HL-60 (cell line): Measurements from ENCODE around the gene SLC9B1.

Experiments
- GABPA ChIP-seq: IDR thresholded peaks from 2 replicates; pipeline ENCODE4 v1.6.1; 2012; ENCODE audit warnings: low read depth
- POLR2AphosphoS5 ChIP-seq: IDR thresholded peaks from 2 replicates; pipeline ENCODE4 v1.6.1; 2012; ENCODE audit warnings: low read depth
- REST ChIP-seq: IDR thresholded peaks from 2 replicates; pipeline ENCODE4 v1.6.1; 2012; ENCODE audit warnings: low read depth; ENCODE audit not compliant: insufficient replicate concordance
- SPI1 ChIP-seq: IDR thresholded peaks from 2 replicates; pipeline ENCODE4 v1.6.1; 2012; ENCODE audit warnings: low read depth, mild to moderate bottlenecking, borderline replicate concordance
- TF ChIP-seq, protein P1 (sequence below): IDR thresholded peaks from one replicate; pipeline ENCODE4 v1.5.1; 2011; ENCODE audit warnings: low read length, control low read depth, inconsistent platforms; ENCODE audit not compliant: insufficient read depth

GRCh38 chr4:103019308-103020124 lies at the start of gene SLC9B1:
- TF ChIP-seq, protein P1, sequence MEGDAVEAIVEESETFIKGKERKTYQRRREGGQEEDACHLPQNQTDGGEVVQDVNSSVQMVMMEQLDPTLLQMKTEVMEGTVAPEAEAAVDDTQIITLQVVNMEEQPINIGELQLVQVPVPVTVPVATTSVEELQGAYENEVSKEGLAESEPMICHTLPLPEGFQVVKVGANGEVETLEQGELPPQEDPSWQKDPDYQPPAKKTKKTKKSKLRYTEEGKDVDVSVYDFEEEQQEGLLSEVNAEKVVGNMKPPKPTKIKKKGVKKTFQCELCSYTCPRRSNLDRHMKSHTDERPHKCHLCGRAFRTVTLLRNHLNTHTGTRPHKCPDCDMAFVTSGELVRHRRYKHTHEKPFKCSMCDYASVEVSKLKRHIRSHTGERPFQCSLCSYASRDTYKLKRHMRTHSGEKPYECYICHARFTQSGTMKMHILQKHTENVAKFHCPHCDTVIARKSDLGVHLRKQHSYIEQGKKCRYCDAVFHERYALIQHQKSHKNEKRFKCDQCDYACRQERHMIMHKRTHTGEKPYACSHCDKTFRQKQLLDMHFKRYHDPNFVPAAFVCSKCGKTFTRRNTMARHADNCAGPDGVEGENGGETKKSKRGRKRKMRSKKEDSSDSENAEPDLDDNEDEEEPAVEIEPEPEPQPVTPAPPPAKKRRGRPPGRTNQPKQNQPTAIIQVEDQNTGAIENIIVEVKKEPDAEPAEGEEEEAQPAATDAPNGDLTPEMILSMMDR = no peak
- TF ChIP-seq POLR2AphosphoS5 (peak; percentile 93), GABPA (no peak), SPI1 (0 out of 2 replicates have a peak, but pooled peaks have one; percentile 45), REST (no peak)
